Neural cell (in vitro differentiated cells): Measurements from ENCODE around the gene SLC24A3. TPM values are rescaled to one million over a fixed set of nuclear protein-coding genes. Genes with fewer than 3 reads are reported as not detected.

ENCODE experiments used
- H2AFZ ChIP-seq: fragments of 200-600, 300-800 bp; sonication (generic), shearing (Covaris generic); 2 replicates; pipeline ENCODE4 v1.6.0; 2014; ENCODE audit warnings: low read depth, mild to moderate bottlenecking, antibody characterized with exemption, low read length, moderate library complexity
- H3F3A ChIP-seq: fragments of 200-600 bp; shearing (Covaris generic); 2 replicates; pipeline ENCODE4 v1.6.1; 2016; ENCODE audit warnings: mild to moderate bottlenecking, moderate library complexity, mixed read lengths, antibody characterized with exemption, low read length; ENCODE audit not compliant: insufficient read depth, poor library complexity, severe bottlenecking
- H3K27ac ChIP-seq: fragments of 200-600, 300-800 bp; sonication (generic), shearing (Covaris generic); 2 replicates; pipeline ENCODE4 v1.5.1; 2014; ENCODE audit warnings: mild to moderate bottlenecking, low read length, moderate library complexity
- H3K27me3 ChIP-seq: fragments of 300-800, 200-600 bp; sonication (generic), shearing (Covaris generic); 2 replicates; pipeline ENCODE4 v1.6.0; 2014; ENCODE audit warnings: mild to moderate bottlenecking, low read depth, low read length, moderate library complexity; ENCODE audit not compliant: insufficient read depth
- H3K36me3 ChIP-seq: fragments of 300-800, 200-600 bp; sonication (generic), shearing (Covaris generic); 2 replicates; pipeline ENCODE4 v1.5.1; 2014; ENCODE audit warnings: mild to moderate bottlenecking, antibody characterized with exemption, low read length, moderate library complexity; ENCODE audit not compliant: insufficient read depth
- H3K4me2 ChIP-seq: fragments of 300-800, 200-600 bp; sonication (generic), shearing (Covaris generic); 2 replicates; pipeline ENCODE4 v1.6.0; 2014; ENCODE audit warnings: mild to moderate bottlenecking, low read length
- H3K4me3 ChIP-seq: fragments of 300-800, 200-600 bp; sonication (generic), shearing (Covaris generic); 2 replicates; pipeline ENCODE4 v1.5.1; 2014; ENCODE audit warnings: mild to moderate bottlenecking, low read length, moderate library complexity
- H3K79me2 ChIP-seq: fragments of 200-600 bp; shearing (Covaris generic); replicated peaks from 2 replicates; pipeline ENCODE4 v1.6.0; 2014; ENCODE audit warnings: mild to moderate bottlenecking, low read length, moderate library complexity; ENCODE audit not compliant: insufficient read depth
- H3K9ac ChIP-seq: fragments of 300-800, 200-600 bp; sonication (generic), shearing (Covaris generic); 2 replicates; pipeline ENCODE4 v1.6.1; 2016; ENCODE audit warnings: mild to moderate bottlenecking, low read length, mixed read lengths
- H3K9me2 ChIP-seq: fragments of 200-600 bp; shearing (Covaris generic); 2 replicates; pipeline ENCODE4 v1.6.1; 2016; ENCODE audit warnings: mild to moderate bottlenecking, low read length, mixed read lengths; ENCODE audit not compliant: insufficient read depth
- H3K9me3 ChIP-seq: fragments of 200-600, 300-800 bp; sonication (generic), shearing (Covaris generic); 2 replicates; pipeline ENCODE4 v1.6.1; 2016; ENCODE audit warnings: mild to moderate bottlenecking, mixed run types, low read length, moderate library complexity, mixed read lengths
- H4K20me1 ChIP-seq: fragments of 200-600 bp; shearing (Covaris generic); 2 replicates; pipeline ENCODE4 v1.6.1; 2016; ENCODE audit warnings: mild to moderate bottlenecking, mixed run types; ENCODE audit not compliant: insufficient read depth
- CTCF ChIP-seq: fragments of 450-650 bp; IDR thresholded peaks from 2 replicates; pipeline ENCODE4 v1.5.1; 2014; ENCODE audit warnings: antibody characterized with exemption, mild to moderate bottlenecking, moderate library complexity; ENCODE audit not compliant: poor library complexity, severe bottlenecking
- EP300 ChIP-seq: fragments of 450-650 bp; conservative IDR thresholded peaks from 2 replicates; pipeline ENCODE4 v1.6.1; 2014; ENCODE audit warnings: antibody characterized with exemption, mild to moderate bottlenecking, moderate library complexity; ENCODE audit not compliant: poor library complexity, severe bottlenecking
- EZH2 ChIP-seq: fragments of 200-600, 300-800 bp; shearing (Covaris generic), sonication (generic); IDR thresholded peaks from 2 replicates; pipeline ENCODE4 v1.6.1; 2014; ENCODE audit warnings: antibody characterized with exemption, low read length, borderline replicate concordance, mild to moderate bottlenecking; ENCODE audit not compliant: insufficient read depth, poor library complexity, severe bottlenecking
- MXI1 ChIP-seq: fragments of 450-650 bp; conservative IDR thresholded peaks from 2 replicates; pipeline ENCODE4 v1.6.1; 2014; ENCODE audit warnings: antibody characterized with exemption, mild to moderate bottlenecking; ENCODE audit not compliant: poor library complexity, severe bottlenecking
- POLR2AphosphoS5 ChIP-seq: IDR thresholded peaks from 2 replicates; pipeline ENCODE4 v1.6.1; 2012
- RAD21 ChIP-seq: fragments of 450-650 bp; conservative IDR thresholded peaks from 2 replicates; pipeline ENCODE4 v1.6.1; 2014; ENCODE audit warnings: antibody characterized with exemption, mild to moderate bottlenecking, moderate library complexity
- REST ChIP-seq: IDR thresholded peaks from 2 replicates; pipeline ENCODE4 v1.6.1; 2012; ENCODE audit warnings: borderline replicate concordance
- SMC3 ChIP-seq: fragments of 450-650 bp; conservative IDR thresholded peaks from 2 replicates; pipeline ENCODE4 v1.6.1; 2014; ENCODE audit warnings: antibody characterized with exemption, mild to moderate bottlenecking, moderate library complexity; ENCODE audit not compliant: poor library complexity
- TAF1 ChIP-seq: IDR thresholded peaks from 2 replicates; pipeline ENCODE4 v1.6.1; 2012; ENCODE audit warnings: low read depth
- polyA plus RNA-seq: library from polyadenylated mRNA; depleted of rRNA; stranded (reverse); fragments of >200 nt; gene quantifications from 2 replicates; pipeline ENCODE4 v1.2.3, GENCODE V29; 2014

Gene SLC24A3
- polyA plus RNA-seq, 1 donor from 2014 or later = 6.5 TPM

GRCh38 chr20:19453862-19454261, 241.4 kb downstream of the SLC24A3 start:
- Histone ChIP-seq H3K9me3 (no peaks in the 10 kb centered on the region), H3K4me3 (no peak overlapping the region), H3K27me3 (no peaks in the 10 kb centered on the region), H3K36me3 (no peaks in the 10 kb centered on the region), H3K9ac (no peak overlapping the region), H3K27ac (no peak overlapping the region), H2AFZ (no peak overlapping the region), H4K20me1 (no peaks in the 10 kb centered on the region), H3K9me2 (no peaks in the 10 kb centered on the region), H3K79me2 (no peaks in the 10 kb centered on the region), H3K4me2 (no peak overlapping the region), H3F3A (no peaks in the 10 kb centered on the region)
- no peak for TF ChIP-seq RAD21
- TF ChIP-seq CTCF = no peak
- TF ChIP-seq REST = no peak
- no peak for TF ChIP-seq EZH2
- no peak for TF ChIP-seq EP300
- TF ChIP-seq SMC3 = no peak
- no peak for TF ChIP-seq TAF1
- TF ChIP-seq MXI1 = no peak
- TF ChIP-seq POLR2AphosphoS5 = no peak

GRCh38 chr20:19456595-19457395, 244.4 kb downstream of the SLC24A3 start:
- Histone ChIP-seq H3K27ac (no peak overlapping the region), H3F3A (no peaks in the 10 kb centered on the region), H3K36me3 (no peaks in the 10 kb centered on the region), H3K4me3 (no peak overlapping the region), H3K9me2 (no peaks in the 10 kb centered on the region), H3K79me2 (no peaks in the 10 kb centered on the region), H3K9me3 (no peaks in the 10 kb centered on the region), H3K4me2 (no peak overlapping the region), H3K27me3 (no peaks in the 10 kb centered on the region), H2AFZ (no peak overlapping the region), H3K9ac (no peak overlapping the region), H4K20me1 (no peaks in the 10 kb centered on the region)
- TF ChIP-seq SMC3 (no peak), CTCF (no peak), EP300 (no peak), RAD21 (no peak), REST (no peak), POLR2AphosphoS5 (no peak), MXI1 (no peak), TAF1 (no peak), EZH2 (no peak)
